ENCODE measurements around the gene AKT1.
"Not testable (repeated sequence)": the region's sequence is repeated elsewhere in the genome, so short reads cannot be mapped to it uniquely, and the experiment has no call there.

The AKT1 gene

DNA sequence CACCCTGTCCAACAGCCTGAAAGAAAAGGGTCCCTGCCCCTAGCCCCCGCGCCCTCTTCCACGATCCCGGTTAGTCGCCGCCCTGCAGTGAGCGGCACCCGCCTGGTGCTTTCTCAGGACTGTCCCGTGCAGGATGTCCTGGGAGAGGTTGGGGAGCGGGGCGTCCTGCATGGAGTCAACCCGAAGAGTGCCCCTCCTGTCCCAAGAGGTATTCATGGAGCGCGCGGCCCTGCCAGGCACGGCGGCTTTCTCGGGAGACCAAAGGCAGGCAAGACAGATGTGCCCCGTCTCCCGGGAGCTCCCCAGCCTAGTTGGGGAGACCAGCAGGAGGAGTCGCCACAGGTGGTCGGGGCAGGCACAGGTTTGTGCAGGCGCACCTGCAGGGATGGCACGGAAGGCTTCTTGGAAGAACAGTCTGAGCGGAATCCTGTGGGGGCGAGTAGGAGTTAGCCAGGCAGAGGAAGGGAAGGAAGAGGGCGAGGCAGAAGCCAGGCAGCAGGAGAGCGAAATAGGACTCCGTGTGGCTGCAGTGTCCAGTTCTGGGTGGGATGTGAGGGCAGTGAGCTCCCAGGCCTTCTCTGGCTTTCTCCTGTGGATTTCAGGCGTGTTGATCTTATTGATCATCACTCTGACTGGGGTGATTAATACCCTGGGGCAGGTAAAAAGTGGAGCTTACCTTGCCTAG, 41.9 kb downstream of the AKT1 start:
- DNase-seq (ENCODE audit: low read depth): no peak

- DNase-seq (ENCODE audit: low read depth): peak; percentile 97
Measured at GRCh38 chr14:104752735-104753527, 42.6 kb downstream of the AKT1 start, which contains the start of gene SIVA1. TSS of gene SIVA1 (plus strand) at chr14:104753147. CDS start at chr14:104753202, 55 bp downstream.

DNA sequence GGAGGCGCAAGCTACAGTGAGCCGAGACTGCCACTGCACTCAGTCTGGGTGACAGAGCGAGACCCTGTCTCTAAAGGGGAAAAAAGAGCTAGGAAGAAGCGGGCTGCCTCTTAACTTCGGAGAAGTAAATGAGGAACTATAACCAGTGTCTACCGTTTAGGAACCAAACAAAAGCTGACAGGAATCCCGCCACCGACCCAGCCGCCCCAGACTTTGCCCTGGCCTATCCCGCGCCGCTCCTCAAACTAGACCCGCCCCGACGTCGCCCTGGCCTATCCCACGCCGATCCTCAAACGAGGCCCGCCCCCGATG, 43.2 kb downstream of the AKT1 start:
- no peak for DNase-seq (ENCODE audit: low read depth)

DNA sequence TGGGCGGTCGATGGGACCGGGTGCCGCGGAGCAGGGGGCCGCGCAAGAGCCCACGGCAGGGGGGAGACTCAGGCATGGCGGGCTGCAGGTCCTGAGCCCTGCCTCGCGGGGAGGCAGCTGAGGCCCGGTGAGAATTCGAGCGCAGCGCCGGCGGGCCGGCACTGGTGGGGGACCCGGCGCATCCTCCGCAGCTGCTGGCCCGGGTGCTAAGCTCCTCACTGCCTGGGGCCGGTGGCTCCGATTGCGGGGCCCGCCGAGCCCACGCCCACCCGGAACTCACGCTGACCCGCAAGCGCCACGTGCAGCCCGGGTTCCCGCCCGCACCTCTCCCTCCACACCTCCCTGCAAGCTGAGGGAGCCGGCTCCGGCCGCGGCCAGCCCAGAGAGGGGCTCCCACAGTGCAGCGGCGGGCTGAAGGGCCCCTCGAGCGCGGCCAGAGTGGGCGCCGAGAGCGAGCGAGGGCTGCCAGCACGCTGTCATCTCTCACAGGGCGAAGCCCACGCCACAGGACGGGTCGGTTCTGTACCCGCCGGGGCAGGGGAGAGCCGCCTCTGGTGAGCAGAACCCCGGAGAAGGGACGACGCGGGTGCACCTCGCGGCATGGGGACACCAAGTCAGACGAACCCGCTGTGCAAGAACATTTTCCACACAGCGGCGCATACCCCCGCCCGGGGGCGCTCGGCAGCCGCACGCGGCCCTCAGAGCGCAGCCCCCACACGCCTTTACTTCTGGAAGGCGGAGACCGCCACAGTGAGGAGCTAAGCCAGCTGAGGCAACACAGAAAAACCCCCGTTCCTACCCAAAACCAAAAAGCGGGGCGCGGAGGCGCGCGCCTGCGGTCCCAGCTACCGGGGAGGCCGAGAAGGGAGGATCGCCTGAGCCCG, 43.8 kb downstream of the AKT1 start:
- DNase-seq (ENCODE audit: low read depth): no peak

- DNase-seq (ENCODE audit: low read depth): not testable (repeated sequence)
Measured at GRCh38 chr14:104750753-104751057, 44.8 kb downstream of the AKT1 start.

- peak; percentile 36 for DNase-seq (ENCODE audit: low read depth)
Measured at GRCh38 chr14:104750056-104750752, 45.3 kb downstream of the AKT1 start.

DNA sequence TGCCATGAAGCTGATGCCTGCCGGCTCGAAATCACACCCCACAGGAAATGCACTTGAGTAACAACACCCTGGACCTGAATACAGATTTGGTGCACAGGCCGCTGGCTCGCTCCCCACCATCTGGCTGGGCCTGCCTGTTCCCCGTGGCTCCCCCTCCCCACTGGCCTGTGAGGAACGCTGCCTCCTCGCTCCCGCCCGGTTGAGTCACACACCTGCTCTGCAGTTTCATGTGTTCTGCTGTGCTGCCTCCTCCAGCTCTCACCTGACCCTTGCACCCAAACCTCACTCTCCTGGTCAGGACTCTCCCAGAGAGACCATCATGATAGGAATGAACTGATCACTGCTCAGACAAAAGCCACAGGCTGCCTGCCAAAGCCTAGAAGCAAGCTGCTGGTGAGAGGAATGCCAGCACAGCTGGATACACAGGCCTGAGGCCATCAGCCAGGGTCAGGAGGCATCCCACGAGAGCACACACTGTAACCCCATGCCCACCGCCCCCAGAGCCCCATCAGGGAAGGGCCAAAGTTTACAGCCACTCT, 46.4 kb downstream of the AKT1 start:
- peak; percentile 49 for DNase-seq (ENCODE audit: low read depth)

DNA sequence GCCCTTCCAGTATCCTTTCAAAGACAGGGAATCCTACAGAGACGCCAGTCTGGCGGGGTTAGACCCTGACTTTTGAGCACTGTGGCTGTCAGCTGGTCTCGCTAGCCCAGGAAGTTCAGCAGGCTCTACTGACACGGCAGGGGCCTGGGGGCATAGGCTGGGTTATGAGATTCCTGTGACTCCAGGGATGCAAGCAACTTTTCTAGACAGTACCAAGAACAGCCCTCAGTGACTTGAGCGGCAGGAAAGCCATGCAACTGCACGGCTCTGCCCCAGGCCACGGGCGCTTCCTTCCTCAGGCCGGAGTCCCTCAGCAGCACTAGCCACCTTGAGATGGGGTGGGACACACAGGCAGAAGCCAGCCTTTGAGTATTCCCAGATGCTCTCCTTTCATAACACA, 47.7 kb downstream of the AKT1 start:
- DNase-seq (ENCODE audit: low read depth): no peak

DNA sequence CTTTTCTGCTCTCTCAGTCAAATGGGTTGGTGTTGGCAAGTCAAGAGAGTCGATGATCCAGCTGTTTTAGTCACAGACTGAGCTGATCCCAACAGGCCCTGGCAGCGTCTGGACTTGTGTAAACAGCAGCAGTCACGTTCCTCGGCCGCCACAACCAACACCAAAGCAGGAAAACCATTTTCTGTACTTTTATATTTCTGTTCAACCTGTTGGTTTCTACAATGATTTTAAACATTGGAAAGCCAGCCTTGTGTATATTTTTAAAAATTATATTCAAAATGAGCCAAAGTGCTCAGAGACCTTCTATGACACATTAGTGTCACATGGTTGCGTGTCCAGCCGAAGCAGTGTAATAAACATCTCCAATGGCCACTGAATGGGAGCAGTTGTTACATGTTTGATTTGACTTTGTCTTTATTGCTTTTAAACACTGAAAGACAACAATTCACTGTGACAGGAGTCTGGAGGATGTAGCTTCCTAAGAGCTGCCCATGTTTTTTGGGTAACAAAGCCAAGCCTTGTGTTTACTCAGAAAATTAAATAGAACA, 48.5 kb downstream of the AKT1 start:
- DNase-seq (ENCODE audit: low read depth): peak; percentile 43

DNA sequence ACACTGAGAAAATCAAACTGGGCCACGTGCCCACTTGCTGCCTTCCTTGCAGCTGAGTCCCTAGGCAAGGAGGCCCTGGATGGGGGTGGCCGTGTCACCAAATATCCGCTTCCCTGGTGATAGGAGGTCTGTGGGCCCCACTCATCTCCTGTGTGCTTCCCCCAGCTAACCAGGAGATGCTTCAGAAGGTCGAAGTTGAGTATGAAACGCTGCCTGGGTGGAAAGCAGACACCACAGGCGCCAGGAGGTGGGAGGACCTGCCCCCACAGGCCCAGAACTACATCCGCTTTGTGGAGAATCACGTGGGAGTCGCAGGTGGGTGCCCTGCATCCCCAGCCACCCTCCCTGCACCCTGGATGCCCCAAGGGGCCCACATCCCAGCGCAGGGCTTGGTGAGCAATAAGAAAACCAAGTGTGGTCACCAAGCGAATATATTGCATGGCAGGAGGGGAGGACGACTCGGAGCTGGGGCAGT, 49.4 kb downstream of the AKT1 start:
- no peak for DNase-seq (ENCODE audit: low read depth)

GRCh38 chr14:104745431-104745830, 50.1 kb downstream of the AKT1 start:
- no peak for DNase-seq (ENCODE audit: low read depth)

GRCh38 chr14:104744484-104744883, 51.1 kb downstream of the AKT1 start:
- no peak for DNase-seq (ENCODE audit: low read depth)

- no peak for DNase-seq (ENCODE audit: low read depth)
Measured at GRCh38 chr14:104743461-104744380, 51.8 kb downstream of the AKT1 start.

DNA sequence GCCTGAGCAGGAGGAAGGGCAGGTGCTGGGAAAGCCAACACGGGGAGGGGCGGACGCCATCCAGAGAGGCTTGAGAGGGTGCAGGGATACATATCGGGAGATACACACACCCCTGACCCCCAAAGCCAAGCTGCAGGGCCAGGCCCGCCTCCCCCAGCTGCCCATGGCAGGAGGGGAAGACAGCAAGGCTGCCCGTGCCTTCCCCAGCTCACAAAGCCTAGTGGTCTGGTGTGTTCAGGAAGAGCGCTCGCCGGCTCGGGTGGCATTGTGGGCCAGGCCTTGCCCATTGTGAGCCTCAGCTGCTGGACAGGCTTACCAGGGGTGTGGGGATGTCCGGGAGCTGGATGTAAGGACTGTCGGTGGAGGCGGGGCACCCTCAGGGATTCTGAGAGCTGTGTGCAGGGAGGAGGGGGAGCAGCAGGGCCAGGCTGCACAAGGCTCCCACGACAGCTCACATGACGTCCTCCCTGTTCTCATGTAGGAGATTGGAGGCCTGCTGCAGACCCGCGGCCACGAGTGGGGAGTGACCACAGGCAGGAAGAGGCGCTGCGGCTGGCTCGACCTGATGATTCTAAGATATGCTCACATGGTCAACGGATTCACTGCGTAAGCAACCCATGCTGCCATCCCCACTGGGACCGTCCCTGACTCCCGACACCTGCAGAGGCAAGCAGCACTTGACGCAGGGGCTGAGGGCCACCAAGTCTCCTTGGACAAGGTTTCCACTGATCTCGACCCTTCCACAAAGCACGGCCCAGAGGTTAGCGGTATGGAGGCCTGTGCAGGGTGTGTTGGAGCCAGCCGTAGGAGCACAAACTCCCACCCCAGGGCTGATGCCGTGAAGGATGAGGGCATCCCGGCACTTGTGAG, 52.7 kb downstream of the AKT1 start:
- DNase-seq (ENCODE audit: low read depth): no peak

GRCh38 chr14:104741803-104742251, 53.7 kb downstream of the AKT1 start:
- DNase-seq (ENCODE audit: low read depth): no peak

GRCh38 chr14:104741108-104741802, 54.3 kb downstream of the AKT1 start:
- DNase-seq (ENCODE audit: low read depth): no peak

DNA sequence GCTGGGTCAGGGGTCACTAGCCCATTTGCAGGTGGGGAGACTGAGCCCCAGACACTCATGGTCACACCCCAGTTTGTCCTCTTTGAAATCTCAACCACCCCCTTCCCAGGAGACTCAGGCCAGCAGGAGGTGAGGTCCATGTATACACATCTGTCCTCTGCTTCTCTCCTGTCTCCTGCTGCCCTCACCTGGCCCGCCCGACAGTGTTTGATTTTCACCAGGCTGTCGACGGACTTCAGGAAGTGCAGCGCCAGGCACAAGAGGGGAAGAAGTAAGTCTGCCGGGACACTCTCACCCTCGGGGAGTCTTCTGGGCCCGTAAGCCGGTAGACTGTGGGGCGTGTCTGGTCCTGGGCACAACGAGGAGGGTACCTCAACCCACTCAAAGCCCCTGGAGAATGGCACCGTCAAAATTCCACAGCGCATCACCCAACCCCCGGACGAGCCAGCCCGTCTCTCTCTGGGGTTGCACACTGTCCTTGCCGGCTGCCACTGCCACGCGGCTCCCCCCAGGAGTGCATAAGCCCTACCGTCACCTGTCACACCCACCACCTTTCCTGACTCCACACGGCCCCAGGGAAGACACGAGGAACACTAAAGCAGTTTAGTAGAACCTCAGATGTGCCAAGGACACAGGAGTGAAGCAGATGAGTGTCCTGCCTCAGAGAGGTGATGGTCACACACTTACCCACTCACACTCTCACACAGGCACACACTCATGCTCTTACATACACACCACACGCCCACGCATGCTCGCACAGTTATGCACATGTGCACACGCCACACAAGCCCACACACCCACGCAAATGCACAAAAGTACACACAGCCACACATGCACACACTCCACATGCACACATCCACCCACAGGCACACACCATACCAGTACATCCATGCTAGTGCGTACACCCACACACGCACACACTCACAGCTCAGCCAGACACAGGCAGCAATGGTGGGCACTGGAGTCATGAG, 55.7 kb downstream of the AKT1 start:
- no peak for DNase-seq (ENCODE audit: low read depth)

All from stromal cell of bone marrow (primary cell).